ENCODE measurements around the gene SIAH2. TPM values are rescaled to one million over a fixed set of nuclear protein-coding genes. Genes with fewer than 3 reads are reported as not detected.

SIAH2 gene
- polyA plus RNA-seq, 3 donors: 24.6 to 43.5 (median 28.2) TPM

GRCh38 chr3:150786791-150787190 is 23.8 kb upstream of the SIAH2 start:
- no peak overlapping the region for H3K4me3 Mint-ChIP-seq

GRCh38 chr3:150784747-150785125 is 21.8 kb upstream of the SIAH2 start:
- Mint-ChIP-seq H3K27me3 (ENCODE audit: low read depth in 3 of 3) (peaks cover 4 to 9% (median 6%) of the 10 kb centered on the region in 3 donors), H3K4me1 (peaks cover 3% of the 10 kb centered on the region), H3K4me3 (no peak overlapping the region), H3K36me3 (no peaks in the 10 kb centered on the region), H3K9me3 (peaks cover 0 to 2% (median 0%) of the 10 kb centered on the region in 7 donors), H3K27ac (no peak overlapping the region)
- Histone ChIP-seq H3K79me2 (ENCODE audit: insufficient read depth, low read length) (no peaks in the 10 kb centered on the region), H3K4me2 (replicated peaks; ENCODE audit: extremely low read depth, low read length, poor library complexity, severe bottlenecking) (no peak overlapping the region), H3K36me3 (replicated peaks in 1 of 2; ENCODE audit: control insufficient read depth in 1 of 2, insufficient read depth in 2 of 2, low read length in 2 of 2) (no peaks in the 10 kb centered on the region), H3K27ac (ENCODE audit: low read depth in 1 of 2, low read length in 2 of 2) (no peak overlapping the region), H3K9ac (ENCODE audit: insufficient read depth, low read length, poor library complexity, severe bottlenecking) (no peak overlapping the region), H2AFZ (ENCODE audit: insufficient read depth, low read depth, low read length, poor library complexity, severe bottlenecking) (no peak overlapping the region), H3K4me1 (ENCODE audit: control insufficient read depth in 1 of 2, insufficient read depth in 2 of 2, low read length in 2 of 2) (no peaks in the 10 kb centered on the region), H4K20me1 (ENCODE audit: insufficient read depth, low read length) (no peaks in the 10 kb centered on the region), H3K4me3 (replicated peaks in 1 of 3; ENCODE audit: low read depth in 2 of 3, low read length in 3 of 3) (no peak overlapping the region), H3K27me3 (ENCODE audit: control insufficient read depth in 2 of 2, insufficient read depth in 2 of 2, low read length in 2 of 2) (peaks cover 3% of the 10 kb centered on the region in 2 donors), H3K9me3 (replicated peaks in 1 of 2; ENCODE audit: control insufficient read depth in 1 of 2, insufficient read depth in 1 of 2, low read length in 2 of 2) (no peaks in the 10 kb centered on the region)
- TF ChIP-seq CTCF (IDR thresholded peaks at IDR 0.05): no peak
- no peak for DNase-seq
- intact Hi-C loops (cut with micrococcal nuclease): loop anchor here (5.0 to 10.0 kb wide), 4 partner anchors 80 to 363 kb away; no protein-coding TSS in a partner anchor

More at GRCh38 chr3:150786791-150787190, 23.8 kb upstream of the SIAH2 start:
- intact Hi-C loops (cut with micrococcal nuclease): loop anchor here (5.0 to 10.0 kb wide), 4 partner anchors 78 to 361 kb away; no protein-coding TSS in a partner anchor
- no peaks in the 10 kb centered on the region for H4K20me1 ChIP-seq (ENCODE audit: insufficient read depth, low read length)
- no peak overlapping the region for H3K27ac ChIP-seq (ENCODE audit: low read depth in 1 of 2, low read length in 2 of 2)
- Mint-ChIP-seq H3K9me3 (peaks cover 3 to 10% (median 7%) of the 10 kb centered on the region in 7 donors), H3K27me3 (ENCODE audit: low read depth in 3 of 3) (peaks cover 6 to 9% (median 7%) of the 10 kb centered on the region in 3 donors), H3K4me1 (peaks cover 3% of the 10 kb centered on the region), H3K27ac (no peak overlapping the region), H3K36me3 (no peaks in the 10 kb centered on the region)
- DNase-seq: no peak
- H3K79me2 ChIP-seq (ENCODE audit: insufficient read depth, low read length): no peaks in the 10 kb centered on the region
- no peaks in the 10 kb centered on the region for H3K36me3 ChIP-seq (replicated peaks in 1 of 2; ENCODE audit: control insufficient read depth in 1 of 2, insufficient read depth in 2 of 2, low read length in 2 of 2)
- no peak overlapping the region for H3K4me2 ChIP-seq (replicated peaks; ENCODE audit: extremely low read depth, low read length, poor library complexity, severe bottlenecking)
- H3K4me3 ChIP-seq (replicated peaks in 1 of 3; ENCODE audit: low read depth in 2 of 3, low read length in 3 of 3): no peak overlapping the region
- TF ChIP-seq CTCF (IDR thresholded peaks at IDR 0.05): no peak
- no peak overlapping the region for H3K9ac ChIP-seq (ENCODE audit: insufficient read depth, low read length, poor library complexity, severe bottlenecking)
- no peaks in the 10 kb centered on the region for H3K4me1 ChIP-seq (ENCODE audit: control insufficient read depth in 1 of 2, insufficient read depth in 2 of 2, low read length in 2 of 2)
- peaks cover 3% of the 10 kb centered on the region in 2 donors for H3K27me3 ChIP-seq (ENCODE audit: control insufficient read depth in 2 of 2, insufficient read depth in 2 of 2, low read length in 2 of 2)
- H2AFZ ChIP-seq (ENCODE audit: insufficient read depth, low read depth, low read length, poor library complexity, severe bottlenecking): no peak overlapping the region
- H3K9me3 ChIP-seq (replicated peaks in 1 of 2; ENCODE audit: control insufficient read depth in 1 of 2, insufficient read depth in 1 of 2, low read length in 2 of 2): peaks cover 5 to 6% of the 10 kb centered on the region in 2 donors

Measured in CD14-positive monocyte (primary cell).